Lower leg skin (tissue), 3 donors: ENCODE data around the gene ZCCHC7.

Experiments
- POLR2A ChIP-seq, 2 donors: fragments of 450-650 bp; IDR thresholded peaks; one replicate each; pipeline ENCODE4 v1.6.1; 2016 to 2017; ENCODE audit warnings: antibody characterized with exemption in 2 of 2, mild to moderate bottlenecking in 1 of 2, moderate library complexity in 1 of 2
- TF ChIP-seq, protein P1 (sequence below), 3 donors: fragments of 450-650 bp; IDR thresholded peaks; one replicate each; pipeline ENCODE4 v1.5.1; 2016; ENCODE audit warnings: antibody characterized with exemption in 3 of 3, mild to moderate bottlenecking in 3 of 3, moderate library complexity in 2 of 3

DNA sequence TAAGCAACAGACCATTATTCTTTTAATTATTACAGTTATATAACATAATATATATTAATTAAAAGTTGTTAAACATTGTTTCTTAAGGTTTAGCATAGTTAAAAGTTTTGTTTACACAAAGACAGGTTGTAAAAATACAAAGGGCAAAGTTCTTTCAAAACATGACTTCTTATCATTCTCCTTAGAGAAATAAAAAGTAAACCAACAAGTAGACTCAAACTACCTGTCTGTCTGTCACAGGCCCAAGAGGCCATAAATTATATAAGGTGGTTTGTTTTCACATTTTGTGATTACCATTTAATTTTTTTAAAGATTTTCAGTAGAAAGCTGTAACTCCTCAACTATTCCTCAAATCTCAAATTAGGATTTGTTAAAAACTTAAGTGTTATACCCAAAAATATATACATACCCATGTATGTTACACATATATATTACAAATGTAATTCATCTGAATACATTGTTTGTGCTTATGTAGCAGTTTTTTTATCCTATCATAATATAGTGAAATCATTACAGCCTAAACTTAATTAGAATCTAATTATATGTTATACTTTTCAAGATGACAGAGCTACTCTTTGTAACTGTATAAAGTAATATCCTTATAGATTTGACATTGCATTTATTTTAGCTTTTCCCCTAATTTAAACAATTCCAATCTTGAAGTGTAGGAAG, 208.3 kb downstream of the ZCCHC7 start:
- TF ChIP-seq POLR2A (IDR thresholded peaks at IDR 0.05) = no peak
- TF ChIP-seq, protein P1, sequence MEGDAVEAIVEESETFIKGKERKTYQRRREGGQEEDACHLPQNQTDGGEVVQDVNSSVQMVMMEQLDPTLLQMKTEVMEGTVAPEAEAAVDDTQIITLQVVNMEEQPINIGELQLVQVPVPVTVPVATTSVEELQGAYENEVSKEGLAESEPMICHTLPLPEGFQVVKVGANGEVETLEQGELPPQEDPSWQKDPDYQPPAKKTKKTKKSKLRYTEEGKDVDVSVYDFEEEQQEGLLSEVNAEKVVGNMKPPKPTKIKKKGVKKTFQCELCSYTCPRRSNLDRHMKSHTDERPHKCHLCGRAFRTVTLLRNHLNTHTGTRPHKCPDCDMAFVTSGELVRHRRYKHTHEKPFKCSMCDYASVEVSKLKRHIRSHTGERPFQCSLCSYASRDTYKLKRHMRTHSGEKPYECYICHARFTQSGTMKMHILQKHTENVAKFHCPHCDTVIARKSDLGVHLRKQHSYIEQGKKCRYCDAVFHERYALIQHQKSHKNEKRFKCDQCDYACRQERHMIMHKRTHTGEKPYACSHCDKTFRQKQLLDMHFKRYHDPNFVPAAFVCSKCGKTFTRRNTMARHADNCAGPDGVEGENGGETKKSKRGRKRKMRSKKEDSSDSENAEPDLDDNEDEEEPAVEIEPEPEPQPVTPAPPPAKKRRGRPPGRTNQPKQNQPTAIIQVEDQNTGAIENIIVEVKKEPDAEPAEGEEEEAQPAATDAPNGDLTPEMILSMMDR (IDR thresholded peaks at IDR 0.05) = no peak
